ENCODE data around the gene SKAP1. TPM values are rescaled to one million over a fixed set of nuclear protein-coding genes. Genes with fewer than 3 reads are reported as not detected.
A peak's percentile ranks its signal among the peaks of the same experiment; 100 is the strongest.
"Not testable (repeated sequence)": the region's sequence is repeated elsewhere in the genome, so short reads cannot be mapped to it uniquely, and the experiment has no call there.

The SKAP1 gene
- total RNA-seq, 4 donors from 2014 or later: 1.1 to 1.7 (median 1.2) TPM

GRCh38 chr17:48340916-48341315, 89.1 kb downstream of the SKAP1 start:
- no peak for DNase-seq (ENCODE audit: extremely low spot score)
- no peaks in the 10 kb centered on the region for H3K9me3 ChIP-seq
- peaks cover 0 to 58% (median 16%) of the 10 kb centered on the region in 4 donors for H3K27me3 ChIP-seq
- 84% methylated on average over 2 of the region's 2 CpGs for WGBS
- TF ChIP-seq POLR2AphosphoS5 (IDR thresholded peaks at IDR 0.05) (no peak), CTCF (IDR thresholded peaks at IDR 0.05) (no peak), POLR2A (IDR thresholded peaks at IDR 0.05; ENCODE audit: low read depth) (no peak), EP300 (IDR thresholded peaks at IDR 0.05) (no peak)
- no peak overlapping the region for H3K27ac ChIP-seq (replicated peaks in 1 of 4)
- H3K36me3 ChIP-seq: no peaks in the 10 kb centered on the region
- no peaks in the 10 kb centered on the region for H3K4me1 ChIP-seq
- no peak overlapping the region for H3K4me3 ChIP-seq
- intact Hi-C loops (cut with DNase I): no loop called here

- no peak for DNase-seq (ENCODE audit: extremely low spot score)
- intact Hi-C loops (cut with DNase I): loop anchor here (5.0 kb wide), 2 partner anchors 254 to 279 kb away; partner anchors contain the start of genes HOXB3, HOXB5 and HOXB8
- Histone ChIP-seq H3K36me3 (no peaks in the 10 kb centered on the region), H3K4me3 (no peak overlapping the region), H3K4me1 (no peaks in the 10 kb centered on the region), H3K27me3 (peaks cover 0 to 78% (median 24%) of the 10 kb centered on the region in 4 donors), H3K27ac (replicated peaks in 1 of 4) (no peak overlapping the region), H3K9me3 (no peaks in the 10 kb centered on the region)
- 36% methylated on average over 2 of the region's 2 CpGs for WGBS
- TF ChIP-seq EP300 (IDR thresholded peaks at IDR 0.05): no peak
- no peak for TF ChIP-seq CTCF (IDR thresholded peaks at IDR 0.05)
- TF ChIP-seq POLR2AphosphoS5 (IDR thresholded peaks at IDR 0.05): no peak
- TF ChIP-seq POLR2A (IDR thresholded peaks at IDR 0.05; ENCODE audit: low read depth): no peak
Measured at GRCh38 chr17:48338720-48339119, 91.3 kb downstream of the SKAP1 start.

GRCh38 chr17:48337903-48338302, 92.1 kb downstream of the SKAP1 start:
- peaks cover 0 to 81% (median 25%) of the 10 kb centered on the region in 4 donors for H3K27me3 ChIP-seq
- 71% methylated on average over 2 of the region's 2 CpGs for WGBS
- H3K36me3 ChIP-seq; H3K4me1 ChIP-seq; H3K9me3 ChIP-seq; DNase-seq (ENCODE audit: extremely low spot score); H3K27ac ChIP-seq (replicated peaks in 1 of 4); H3K4me3 ChIP-seq: not testable (repeated sequence)
- intact Hi-C loops (cut with DNase I): loop anchor here (5.0 kb wide), 2 partner anchors 254 to 279 kb away; partner anchors contain the start of genes HOXB3, HOXB5 and HOXB8

- Histone ChIP-seq H3K4me3 (no peak overlapping the region), H3K9me3 (no peaks in the 10 kb centered on the region), H3K4me1 (no peaks in the 10 kb centered on the region), H3K36me3 (no peaks in the 10 kb centered on the region), H3K27me3 (peaks cover 0 to 80% (median 25%) of the 10 kb centered on the region in 4 donors), H3K27ac (replicated peaks in 1 of 4) (no peak overlapping the region)
- intact Hi-C loops (cut with DNase I): loop anchor here (5.0 kb wide), 2 partner anchors 255 to 280 kb away; partner anchors contain the start of genes HOXB3, HOXB5 and HOXB8
- DNase-seq (ENCODE audit: extremely low spot score): no peak
- 88% methylated on average over 2 of the region's 2 CpGs for WGBS
- no peak for TF ChIP-seq EP300 (IDR thresholded peaks at IDR 0.05)
- TF ChIP-seq POLR2AphosphoS5 (IDR thresholded peaks at IDR 0.05): no peak
- TF ChIP-seq POLR2A (IDR thresholded peaks at IDR 0.05; ENCODE audit: low read depth): no peak
- TF ChIP-seq CTCF (IDR thresholded peaks at IDR 0.05): no peak
Measured at GRCh38 chr17:48336986-48337385, 93.0 kb downstream of the SKAP1 start.

- TF ChIP-seq EP300 (IDR thresholded peaks at IDR 0.05) (no peak), POLR2AphosphoS5 (IDR thresholded peaks at IDR 0.05) (no peak), CTCF (IDR thresholded peaks at IDR 0.05) (peak; percentile 76 to 79 (median 78)), POLR2A (IDR thresholded peaks at IDR 0.05; ENCODE audit: low read depth) (no peak)
- DNase-seq (ENCODE audit: extremely low spot score): no peak
- no peak overlapping the region for H3K4me3 ChIP-seq
- no peaks in the 10 kb centered on the region for H3K4me1 ChIP-seq
- WGBS: 3% methylated on average over 5 of the region's 5 CpGs
- no peak overlapping the region for H3K27ac ChIP-seq (replicated peaks in 1 of 4)
- no peaks in the 10 kb centered on the region for H3K9me3 ChIP-seq
- H3K27me3 ChIP-seq: peaks cover 0 to 84% (median 23%) of the 10 kb centered on the region in 4 donors
- intact Hi-C loops (cut with DNase I): loop anchor here (5.0 kb wide), 2 partner anchors 256 to 281 kb away; partner anchors contain the start of genes HOXB3, HOXB5 and HOXB8
- H3K36me3 ChIP-seq: no peaks in the 10 kb centered on the region
Measured at GRCh38 chr17:48335858-48336500, 94.0 kb downstream of the SKAP1 start.

All from esophagus muscularis mucosa (tissue), 4 donors.